ENCODE data around the gene NALCN.

Gene NALCN

DNA sequence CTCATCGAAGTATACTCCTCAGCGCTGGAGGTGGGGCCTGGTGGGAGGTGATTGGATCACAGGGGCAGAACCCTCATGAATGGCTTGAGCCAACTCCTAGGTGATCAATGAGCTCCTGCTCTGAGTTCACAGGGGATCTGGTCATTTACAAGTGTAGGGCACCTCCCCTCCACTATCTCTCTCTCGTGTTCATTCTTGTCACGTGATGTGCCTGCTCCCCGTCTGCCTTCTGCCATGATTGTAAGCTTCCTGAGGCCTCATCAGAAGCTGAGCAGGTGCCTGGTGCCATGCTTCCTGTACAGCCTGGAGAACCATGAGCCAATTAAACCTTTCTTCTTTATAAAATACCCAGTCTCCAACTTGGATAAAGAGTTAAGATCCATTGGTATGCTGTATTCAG is 61.4 kb downstream of the NALCN start:
- POLR2A ChIA-PET: no interaction called here
- CTCF ChIA-PET: no interaction called here

DNA sequence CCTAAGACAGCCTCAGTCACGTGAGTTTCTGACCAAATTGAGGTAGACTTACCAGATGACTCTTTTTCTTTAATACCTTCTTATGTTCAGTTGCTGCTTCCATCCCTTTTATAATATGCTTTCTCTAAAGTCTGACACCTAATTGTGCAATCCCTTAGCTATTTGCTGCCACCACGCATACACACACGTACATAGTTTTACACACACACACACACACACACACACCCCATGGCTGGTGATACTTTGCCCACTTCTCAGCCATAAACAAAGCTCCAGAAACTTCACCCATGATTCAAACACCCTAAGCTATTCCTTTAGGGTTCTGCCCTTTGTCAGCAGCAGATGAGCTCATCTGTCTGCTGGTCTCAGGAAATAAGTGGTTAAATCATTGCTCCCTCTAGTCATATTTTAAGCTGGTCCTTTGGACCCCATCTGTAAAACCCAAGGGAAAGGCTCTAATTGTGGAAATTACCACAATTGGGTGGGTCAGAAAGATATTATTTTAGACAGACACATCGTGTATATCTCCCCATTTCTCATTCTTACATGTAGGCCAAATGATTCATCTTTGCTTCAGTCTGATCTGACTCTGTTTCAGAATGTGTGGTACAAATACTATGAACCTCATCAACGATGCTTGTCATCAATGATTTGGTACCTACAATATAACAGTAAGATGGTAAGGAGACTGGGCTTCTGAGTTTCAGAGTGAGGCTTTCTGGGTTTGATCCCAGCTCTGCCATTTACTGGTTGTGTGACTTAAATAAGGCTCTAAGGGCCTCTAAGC is 69.2 kb downstream of the NALCN start:
- Histone ChIP-seq H3K9me3 (ENCODE audit: control insufficient read depth, insufficient read depth, low read depth, low read length) (no peaks in the 10 kb centered on the region; the same call in 1 of the 2 replicates), H3K4me3 (ENCODE audit: low read depth, low read length) (no peak overlapping the region), H3K27ac (ENCODE audit: extremely low read depth, low read depth, low read length) (no peak overlapping the region), H3K4me1 (ENCODE audit: control insufficient read depth, insufficient read depth, low read length) (no peaks in the 10 kb centered on the region), H3K36me3 (ENCODE audit: control insufficient read depth in 2 of 2, insufficient read depth in 1 of 2, low read length in 2 of 2) (no peaks in the 10 kb centered on the region)
- CTCF ChIA-PET: interaction anchor here (0.7 kb wide), 1 partner anchor 115 kb away, joined by 4 read pairs; no protein-coding TSS in a partner anchor
- POLR2A ChIA-PET: no interaction called here
- TF ChIP-seq, protein P1, sequence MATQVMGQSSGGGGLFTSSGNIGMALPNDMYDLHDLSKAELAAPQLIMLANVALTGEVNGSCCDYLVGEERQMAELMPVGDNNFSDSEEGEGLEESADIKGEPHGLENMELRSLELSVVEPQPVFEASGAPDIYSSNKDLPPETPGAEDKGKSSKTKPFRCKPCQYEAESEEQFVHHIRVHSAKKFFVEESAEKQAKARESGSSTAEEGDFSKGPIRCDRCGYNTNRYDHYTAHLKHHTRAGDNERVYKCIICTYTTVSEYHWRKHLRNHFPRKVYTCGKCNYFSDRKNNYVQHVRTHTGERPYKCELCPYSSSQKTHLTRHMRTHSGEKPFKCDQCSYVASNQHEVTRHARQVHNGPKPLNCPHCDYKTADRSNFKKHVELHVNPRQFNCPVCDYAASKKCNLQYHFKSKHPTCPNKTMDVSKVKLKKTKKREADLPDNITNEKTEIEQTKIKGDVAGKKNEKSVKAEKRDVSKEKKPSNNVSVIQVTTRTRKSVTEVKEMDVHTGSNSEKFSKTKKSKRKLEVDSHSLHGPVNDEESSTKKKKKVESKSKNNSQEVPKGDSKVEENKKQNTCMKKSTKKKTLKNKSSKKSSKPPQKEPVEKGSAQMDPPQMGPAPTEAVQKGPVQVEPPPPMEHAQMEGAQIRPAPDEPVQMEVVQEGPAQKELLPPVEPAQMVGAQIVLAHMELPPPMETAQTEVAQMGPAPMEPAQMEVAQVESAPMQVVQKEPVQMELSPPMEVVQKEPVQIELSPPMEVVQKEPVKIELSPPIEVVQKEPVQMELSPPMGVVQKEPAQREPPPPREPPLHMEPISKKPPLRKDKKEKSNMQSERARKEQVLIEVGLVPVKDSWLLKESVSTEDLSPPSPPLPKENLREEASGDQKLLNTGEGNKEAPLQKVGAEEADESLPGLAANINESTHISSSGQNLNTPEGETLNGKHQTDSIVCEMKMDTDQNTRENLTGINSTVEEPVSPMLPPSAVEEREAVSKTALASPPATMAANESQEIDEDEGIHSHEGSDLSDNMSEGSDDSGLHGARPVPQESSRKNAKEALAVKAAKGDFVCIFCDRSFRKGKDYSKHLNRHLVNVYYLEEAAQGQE (tag by site-specific recombination; IDR thresholded peaks at IDR 0.05): no peak
- no peak for TF ChIP-seq ZNF558 (tag by site-specific recombination; IDR thresholded peaks at IDR 0.05)
- no peak for TF ChIP-seq ZNF24 (tag by site-specific recombination; IDR thresholded peaks at IDR 0.05)
- no peak for TF ChIP-seq ZNF354C (tag by site-specific recombination; IDR thresholded peaks at IDR 0.05; ENCODE audit: borderline replicate concordance, low read depth)
- TF ChIP-seq, protein P2, sequence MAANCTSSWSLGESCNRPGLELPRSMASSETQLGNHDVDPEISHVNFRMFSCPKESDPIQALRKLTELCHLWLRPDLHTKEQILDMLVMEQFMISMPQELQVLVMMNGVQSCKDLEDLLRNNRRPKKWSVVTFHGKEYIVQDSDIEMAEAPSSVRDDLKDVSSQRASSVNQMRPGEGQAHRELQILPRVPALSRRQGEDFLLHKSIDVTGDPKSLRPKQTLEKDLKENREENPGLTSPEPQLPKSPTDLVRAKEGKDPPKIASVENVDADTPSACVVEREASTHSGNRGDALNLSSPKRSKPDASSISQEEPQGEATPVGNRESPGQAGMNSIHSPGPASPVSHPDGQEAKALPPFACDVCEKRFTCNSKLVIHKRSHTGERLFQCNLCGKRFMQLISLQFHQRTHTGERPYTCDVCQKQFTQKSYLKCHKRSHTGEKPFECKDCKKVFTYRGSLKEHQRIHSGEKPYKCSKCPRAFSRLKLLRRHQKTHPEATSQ (tag by site-specific recombination; IDR thresholded peaks at IDR 0.05): no peak
- no peak for TF ChIP-seq ZNF335 (tag by site-specific recombination; conservative IDR thresholded peaks at IDR 0.05)

More for the DNA sequence above, 61.4 kb downstream of the NALCN start:
- no peak overlapping the region for H3K4me3 ChIP-seq (ENCODE audit: low read depth, low read length)
- TF ChIP-seq REPIN1 (tag by site-specific recombination; IDR thresholded peaks at IDR 0.05; ENCODE audit: low read depth): no peak
- TF ChIP-seq, protein P3, sequence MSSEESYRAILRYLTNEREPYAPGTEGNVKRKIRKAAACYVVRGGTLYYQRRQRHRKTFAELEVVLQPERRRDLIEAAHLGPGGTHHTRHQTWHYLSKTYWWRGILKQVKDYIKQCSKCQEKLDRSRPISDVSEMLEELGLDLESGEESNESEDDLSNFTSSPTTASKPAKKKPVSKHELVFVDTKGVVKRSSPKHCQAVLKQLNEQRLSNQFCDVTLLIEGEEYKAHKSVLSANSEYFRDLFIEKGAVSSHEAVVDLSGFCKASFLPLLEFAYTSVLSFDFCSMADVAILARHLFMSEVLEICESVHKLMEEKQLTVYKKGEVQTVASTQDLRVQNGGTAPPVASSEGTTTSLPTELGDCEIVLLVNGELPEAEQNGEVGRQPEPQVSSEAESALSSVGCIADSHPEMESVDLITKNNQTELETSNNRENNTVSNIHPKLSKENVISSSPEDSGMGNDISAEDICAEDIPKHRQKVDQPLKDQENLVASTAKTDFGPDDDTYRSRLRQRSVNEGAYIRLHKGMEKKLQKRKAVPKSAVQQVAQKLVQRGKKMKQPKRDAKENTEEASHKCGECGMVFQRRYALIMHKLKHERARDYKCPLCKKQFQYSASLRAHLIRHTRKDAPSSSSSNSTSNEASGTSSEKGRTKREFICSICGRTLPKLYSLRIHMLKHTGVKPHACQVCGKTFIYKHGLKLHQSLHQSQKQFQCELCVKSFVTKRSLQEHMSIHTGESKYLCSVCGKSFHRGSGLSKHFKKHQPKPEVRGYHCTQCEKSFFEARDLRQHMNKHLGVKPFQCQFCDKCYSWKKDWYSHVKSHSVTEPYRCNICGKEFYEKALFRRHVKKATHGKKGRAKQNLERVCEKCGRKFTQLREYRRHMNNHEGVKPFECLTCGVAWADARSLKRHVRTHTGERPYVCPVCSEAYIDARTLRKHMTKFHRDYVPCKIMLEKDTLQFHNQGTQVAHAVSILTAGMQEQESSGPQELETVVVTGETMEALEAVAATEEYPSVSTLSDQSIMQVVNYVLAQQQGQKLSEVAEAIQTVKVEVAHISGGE (tag by site-specific recombination; conservative IDR thresholded peaks at IDR 0.05; ENCODE audit: low read depth): no peak
- TF ChIP-seq SP3 (tag by site-specific recombination; IDR thresholded peaks at IDR 0.05): no peak
- TF ChIP-seq, protein P4, sequence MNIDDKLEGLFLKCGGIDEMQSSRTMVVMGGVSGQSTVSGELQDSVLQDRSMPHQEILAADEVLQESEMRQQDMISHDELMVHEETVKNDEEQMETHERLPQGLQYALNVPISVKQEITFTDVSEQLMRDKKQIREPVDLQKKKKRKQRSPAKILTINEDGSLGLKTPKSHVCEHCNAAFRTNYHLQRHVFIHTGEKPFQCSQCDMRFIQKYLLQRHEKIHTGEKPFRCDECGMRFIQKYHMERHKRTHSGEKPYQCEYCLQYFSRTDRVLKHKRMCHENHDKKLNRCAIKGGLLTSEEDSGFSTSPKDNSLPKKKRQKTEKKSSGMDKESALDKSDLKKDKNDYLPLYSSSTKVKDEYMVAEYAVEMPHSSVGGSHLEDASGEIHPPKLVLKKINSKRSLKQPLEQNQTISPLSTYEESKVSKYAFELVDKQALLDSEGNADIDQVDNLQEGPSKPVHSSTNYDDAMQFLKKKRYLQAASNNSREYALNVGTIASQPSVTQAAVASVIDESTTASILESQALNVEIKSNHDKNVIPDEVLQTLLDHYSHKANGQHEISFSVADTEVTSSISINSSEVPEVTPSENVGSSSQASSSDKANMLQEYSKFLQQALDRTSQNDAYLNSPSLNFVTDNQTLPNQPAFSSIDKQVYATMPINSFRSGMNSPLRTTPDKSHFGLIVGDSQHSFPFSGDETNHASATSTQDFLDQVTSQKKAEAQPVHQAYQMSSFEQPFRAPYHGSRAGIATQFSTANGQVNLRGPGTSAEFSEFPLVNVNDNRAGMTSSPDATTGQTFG (tag by site-specific recombination; IDR thresholded peaks at IDR 0.05; ENCODE audit: borderline replicate concordance): no peak
- no peak for TF ChIP-seq ZNF571 (tag by site-specific recombination; IDR thresholded peaks at IDR 0.05)
- TF ChIP-seq TRIM28 (IDR thresholded peaks at IDR 0.05; ENCODE audit: borderline replicate concordance, low read length): no peak
- no peak for TF ChIP-seq ZNF184 (tag by site-specific recombination; IDR thresholded peaks at IDR 0.05)
- no peak for TF ChIP-seq ZNF2 (tag by site-specific recombination; IDR thresholded peaks at IDR 0.05)
- TF ChIP-seq, protein P5, sequence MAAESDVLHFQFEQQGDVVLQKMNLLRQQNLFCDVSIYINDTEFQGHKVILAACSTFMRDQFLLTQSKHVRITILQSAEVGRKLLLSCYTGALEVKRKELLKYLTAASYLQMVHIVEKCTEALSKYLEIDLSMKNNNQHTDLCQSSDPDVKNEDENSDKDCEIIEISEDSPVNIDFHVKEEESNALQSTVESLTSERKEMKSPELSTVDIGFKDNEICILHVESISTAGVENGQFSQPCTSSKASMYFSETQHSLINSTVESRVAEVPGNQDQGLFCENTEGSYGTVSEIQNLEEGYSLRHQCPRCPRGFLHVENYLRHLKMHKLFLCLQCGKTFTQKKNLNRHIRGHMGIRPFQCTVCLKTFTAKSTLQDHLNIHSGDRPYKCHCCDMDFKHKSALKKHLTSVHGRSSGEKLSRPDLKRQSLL (tag by site-specific recombination; IDR thresholded peaks at IDR 0.05): no peak
- no peak for TF ChIP-seq ZNF133 (tag by site-specific recombination; IDR thresholded peaks at IDR 0.05)
- no peak for TF ChIP-seq TCF7L2 (IDR thresholded peaks at IDR 0.05; ENCODE audit: borderline replicate concordance, low read depth, low read length)
- TF ChIP-seq, protein P6, sequence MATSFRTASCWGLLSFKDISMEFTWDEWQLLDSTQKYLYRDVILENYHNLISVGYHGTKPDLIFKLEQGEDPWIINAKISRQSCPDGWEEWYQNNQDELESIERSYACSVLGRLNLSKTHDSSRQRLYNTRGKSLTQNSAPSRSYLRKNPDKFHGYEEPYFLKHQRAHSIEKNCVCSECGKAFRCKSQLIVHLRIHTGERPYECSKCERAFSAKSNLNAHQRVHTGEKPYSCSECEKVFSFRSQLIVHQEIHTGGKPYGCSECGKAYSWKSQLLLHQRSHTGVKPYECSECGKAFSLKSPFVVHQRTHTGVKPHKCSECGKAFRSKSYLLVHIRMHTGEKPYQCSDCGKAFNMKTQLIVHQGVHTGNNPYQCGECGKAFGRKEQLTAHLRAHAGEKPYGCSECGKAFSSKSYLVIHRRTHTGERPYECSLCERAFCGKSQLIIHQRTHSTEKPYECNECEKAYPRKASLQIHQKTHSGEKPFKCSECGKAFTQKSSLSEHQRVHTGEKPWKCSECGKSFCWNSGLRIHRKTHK (tag by site-specific recombination; IDR thresholded peaks at IDR 0.05): no peak
- TF ChIP-seq, protein P7, sequence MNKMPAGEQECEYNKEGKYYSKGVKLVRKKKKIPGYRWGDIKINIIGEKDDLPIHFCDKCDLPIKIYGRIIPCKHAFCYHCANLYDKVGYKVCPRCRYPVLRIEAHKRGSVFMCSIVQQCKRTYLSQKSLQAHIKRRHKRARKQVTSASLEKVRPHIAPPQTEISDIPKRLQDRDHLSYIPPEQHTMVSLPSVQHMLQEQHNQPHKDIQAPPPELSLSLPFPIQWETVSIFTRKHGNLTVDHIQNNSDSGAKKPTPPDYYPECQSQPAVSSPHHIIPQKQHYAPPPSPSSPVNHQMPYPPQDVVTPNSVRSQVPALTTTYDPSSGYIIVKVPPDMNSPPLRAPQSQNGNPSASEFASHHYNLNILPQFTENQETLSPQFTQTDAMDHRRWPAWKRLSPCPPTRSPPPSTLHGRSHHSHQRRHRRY (tag by site-specific recombination; IDR thresholded peaks at IDR 0.05): no peak
- TF ChIP-seq ZBTB8A (tag by site-specific recombination; IDR thresholded peaks at IDR 0.05): no peak
- H3K27ac ChIP-seq (ENCODE audit: extremely low read depth, low read depth, low read length): no peak overlapping the region
- H3K36me3 ChIP-seq (ENCODE audit: control insufficient read depth in 2 of 2, insufficient read depth in 1 of 2, low read length in 2 of 2): no peaks in the 10 kb centered on the region
- no peaks in the 10 kb centered on the region for H3K4me1 ChIP-seq (ENCODE audit: control insufficient read depth, insufficient read depth, low read length)
- no peaks in the 10 kb centered on the region for H3K9me3 ChIP-seq (ENCODE audit: control insufficient read depth, insufficient read depth, low read depth, low read length)

Measured in HEK293 (cell line).